Measurements from ENCODE around the gene GALNT17.

Gene GALNT17

GRCh38 chr7:71566991-71567390, 435.0 kb downstream of the GALNT17 start:
- H3K9me3 ChIP-seq (ENCODE audit: control insufficient read depth, insufficient read depth, low read depth, low read length): no peaks in the 10 kb centered on the region
- no peak overlapping the region for H3K4me3 ChIP-seq (ENCODE audit: low read depth, low read length)
- H3K36me3 ChIP-seq (ENCODE audit: control insufficient read depth in 2 of 2, insufficient read depth in 1 of 2, low read length in 2 of 2): no peaks in the 10 kb centered on the region
- ChIA-PET CTCF (no interaction called here), POLR2A (no interaction called here)
- TF ChIP-seq ZNF350 (tag by site-specific recombination; IDR thresholded peaks at IDR 0.05) (no peak), ZBTB10 (tag by site-specific recombination; IDR thresholded peaks at IDR 0.05) (no peak), ZNF366 (tag by site-specific recombination; conservative IDR thresholded peaks at IDR 0.05) (no peak), RBAK (tag by site-specific recombination; IDR thresholded peaks at IDR 0.05) (no peak), PRDM2 (tag by site-specific recombination; IDR thresholded peaks at IDR 0.05; ENCODE audit: borderline replicate concordance) (no peak), SP2 (tag by site-specific recombination; IDR thresholded peaks at IDR 0.05) (no peak), ZNF132 (tag by site-specific recombination; IDR thresholded peaks at IDR 0.05; ENCODE audit: borderline replicate concordance) (no peak), BCL6B (tag by site-specific recombination; IDR thresholded peaks at IDR 0.05) (no peak), KLF17 (tag by site-specific recombination; IDR thresholded peaks at IDR 0.05) (no peak), ZNF510 (tag by site-specific recombination; IDR thresholded peaks at IDR 0.05; ENCODE audit: insufficient replicate concordance) (no peak), ZNF146 (tag by site-specific recombination; IDR thresholded peaks at IDR 0.05) (no peak), KLF1 (tag by site-specific recombination; IDR thresholded peaks at IDR 0.05) (no peak)
- H3K27ac ChIP-seq (ENCODE audit: extremely low read depth, low read depth, low read length): no peak overlapping the region
- H3K4me1 ChIP-seq (ENCODE audit: control insufficient read depth, insufficient read depth, low read length): no peaks in the 10 kb centered on the region

- TF ChIP-seq ZNF571 (tag by site-specific recombination; IDR thresholded peaks at IDR 0.05) (no peak), ZNF670 (tag by site-specific recombination; IDR thresholded peaks at IDR 0.05; ENCODE audit: low read depth) (no peak), KLF10 (tag by site-specific recombination; IDR thresholded peaks at IDR 0.05) (no peak)
- ChIA-PET CTCF (no interaction called here), POLR2A (no interaction called here)
- Histone ChIP-seq H3K36me3 (ENCODE audit: control insufficient read depth in 2 of 2, insufficient read depth in 1 of 2, low read length in 2 of 2) (no peaks in the 10 kb centered on the region), H3K4me3 (ENCODE audit: low read depth, low read length) (no peak overlapping the region), H3K9me3 (ENCODE audit: control insufficient read depth, insufficient read depth, low read depth, low read length) (no peaks in the 10 kb centered on the region), H3K27ac (ENCODE audit: extremely low read depth, low read depth, low read length) (no peak overlapping the region), H3K4me1 (ENCODE audit: control insufficient read depth, insufficient read depth, low read length) (no peaks in the 10 kb centered on the region)
Measured at GRCh38 chr7:71574153-71574860, 442.4 kb downstream of the GALNT17 start.

All from HEK293 (cell line).